MM.1S (cell line): Measurements from ENCODE around the gene POLR3B.

Experiments used
- DNase-seq: peaks from one replicate; pipeline ENCODE4 v3.0.0-alpha.2; 2015
- H2AFZ ChIP-seq: fragments of 300-600 bp; sonication (generic); 2 replicates; pipeline ENCODE4 v1.6.0; 2016; ENCODE audit warnings: antibody characterized with exemption, low read length
- H3F3A ChIP-seq: fragments of 300-600 bp; sonication (generic); 2 replicates; pipeline ENCODE4 v1.6.1; 2016; ENCODE audit warnings: mild to moderate bottlenecking, antibody characterized with exemption, low read length, moderate library complexity, mixed read lengths; ENCODE audit not compliant: insufficient read depth
- H3K27ac ChIP-seq: fragments of 300-600 bp; sonication (generic); 2 replicates; pipeline ENCODE4 v1.5.1; 2016; ENCODE audit warnings: mild to moderate bottlenecking, low read length
- H3K27me3 ChIP-seq: fragments of 300-600 bp; sonication (generic); replicated peaks from 2 replicates; pipeline ENCODE4 v1.6.0; 2016; ENCODE audit warnings: low read length; ENCODE audit not compliant: insufficient read depth
- H3K36me3 ChIP-seq: fragments of 300-600 bp; sonication (generic); replicated peaks from 2 replicates; pipeline ENCODE4 v1.6.1; 2016; ENCODE audit warnings: mild to moderate bottlenecking, low read length, mixed read lengths; ENCODE audit not compliant: insufficient read depth
- H3K4me1 ChIP-seq: fragments of 300-600 bp; sonication (generic); 2 replicates; pipeline ENCODE4 v1.6.1; 2016; ENCODE audit warnings: low read length, mixed read lengths
- H3K4me2 ChIP-seq: fragments of 300-600 bp; sonication (generic); 2 replicates; pipeline ENCODE4 v1.6.0; 2016; ENCODE audit warnings: low read depth, low read length
- H3K4me3 ChIP-seq: fragments of 300-600 bp; sonication (generic); 2 replicates; pipeline ENCODE4 v1.5.1; 2016; ENCODE audit warnings: low read length, mixed read lengths
- H3K79me2 ChIP-seq: fragments of 300-600 bp; sonication (generic); 2 replicates; pipeline ENCODE4 v1.6.1; 2016; ENCODE audit warnings: mixed run types, low read length, mixed read lengths
- H3K9ac ChIP-seq: fragments of 300-600 bp; sonication (generic); 2 replicates; pipeline ENCODE4 v1.6.1; 2016; ENCODE audit warnings: low read length, mixed read lengths
- H3K9me2 ChIP-seq: fragments of 300-600 bp; sonication (generic); replicated peaks from 2 replicates; pipeline ENCODE4 v1.6.1; 2016; ENCODE audit warnings: mild to moderate bottlenecking, low read length, mixed read lengths; ENCODE audit not compliant: insufficient read depth
- H3K9me3 ChIP-seq: fragments of 300-600 bp; sonication (generic); replicated peaks from 2 replicates; pipeline ENCODE4 v1.6.1; 2016; ENCODE audit warnings: mild to moderate bottlenecking, low read length, mixed read lengths; ENCODE audit not compliant: insufficient read depth
- H4K20me1 ChIP-seq: fragments of 300-600 bp; sonication (generic); 2 replicates; pipeline ENCODE4 v1.6.1; 2016; ENCODE audit warnings: mild to moderate bottlenecking, low read length, moderate library complexity, mixed read lengths; ENCODE audit not compliant: insufficient read depth
- EZH2 ChIP-seq: fragments of 300-600 bp; sonication (generic); optimal IDR thresholded peaks from 2 replicates; pipeline ENCODE3; 2017; ENCODE audit warnings: low read depth, mild to moderate bottlenecking, antibody characterized with exemption, low read length, mixed read lengths
- EZH2phosphoT487 ChIP-seq: fragments of 300-600 bp; sonication (generic); IDR thresholded peaks from 2 replicates; pipeline ENCODE4 v1.6.1; 2018; ENCODE audit warnings: antibody characterized with exemption, low read length
- TF ChIP-seq, protein P1 (sequence below): fragments of 300-600 bp; sonication (generic); IDR thresholded peaks from 2 replicates; pipeline ENCODE4 v1.5.1; 2016; ENCODE audit warnings: antibody characterized with exemption, low read length, mixed read lengths

The POLR3B gene

GRCh38 chr12:106434526-106434925 lies 77.0 kb downstream of the POLR3B start:
- Histone ChIP-seq H3K36me3 (no peaks in the 10 kb centered on the region; the same call in 1 of the 2 replicates), H3K4me2 (no peak overlapping the region), H3K27me3 (no peaks in the 10 kb centered on the region), H3K9ac (no peak overlapping the region), H3K27ac (no peak overlapping the region), H2AFZ (no peak overlapping the region), H4K20me1 (no peaks in the 10 kb centered on the region), H3K9me3 (no peaks in the 10 kb centered on the region), H3K4me1 (no peaks in the 10 kb centered on the region), H3K79me2 (no peaks in the 10 kb centered on the region), H3F3A (no peaks in the 10 kb centered on the region), H3K4me3 (no peak overlapping the region), H3K9me2 (no peaks in the 10 kb centered on the region)
- TF ChIP-seq EZH2phosphoT487 = no peak
- TF ChIP-seq EZH2 = no peak
- TF ChIP-seq, protein P1, sequence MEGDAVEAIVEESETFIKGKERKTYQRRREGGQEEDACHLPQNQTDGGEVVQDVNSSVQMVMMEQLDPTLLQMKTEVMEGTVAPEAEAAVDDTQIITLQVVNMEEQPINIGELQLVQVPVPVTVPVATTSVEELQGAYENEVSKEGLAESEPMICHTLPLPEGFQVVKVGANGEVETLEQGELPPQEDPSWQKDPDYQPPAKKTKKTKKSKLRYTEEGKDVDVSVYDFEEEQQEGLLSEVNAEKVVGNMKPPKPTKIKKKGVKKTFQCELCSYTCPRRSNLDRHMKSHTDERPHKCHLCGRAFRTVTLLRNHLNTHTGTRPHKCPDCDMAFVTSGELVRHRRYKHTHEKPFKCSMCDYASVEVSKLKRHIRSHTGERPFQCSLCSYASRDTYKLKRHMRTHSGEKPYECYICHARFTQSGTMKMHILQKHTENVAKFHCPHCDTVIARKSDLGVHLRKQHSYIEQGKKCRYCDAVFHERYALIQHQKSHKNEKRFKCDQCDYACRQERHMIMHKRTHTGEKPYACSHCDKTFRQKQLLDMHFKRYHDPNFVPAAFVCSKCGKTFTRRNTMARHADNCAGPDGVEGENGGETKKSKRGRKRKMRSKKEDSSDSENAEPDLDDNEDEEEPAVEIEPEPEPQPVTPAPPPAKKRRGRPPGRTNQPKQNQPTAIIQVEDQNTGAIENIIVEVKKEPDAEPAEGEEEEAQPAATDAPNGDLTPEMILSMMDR = no peak
- no peak for DNase-seq

DNA sequence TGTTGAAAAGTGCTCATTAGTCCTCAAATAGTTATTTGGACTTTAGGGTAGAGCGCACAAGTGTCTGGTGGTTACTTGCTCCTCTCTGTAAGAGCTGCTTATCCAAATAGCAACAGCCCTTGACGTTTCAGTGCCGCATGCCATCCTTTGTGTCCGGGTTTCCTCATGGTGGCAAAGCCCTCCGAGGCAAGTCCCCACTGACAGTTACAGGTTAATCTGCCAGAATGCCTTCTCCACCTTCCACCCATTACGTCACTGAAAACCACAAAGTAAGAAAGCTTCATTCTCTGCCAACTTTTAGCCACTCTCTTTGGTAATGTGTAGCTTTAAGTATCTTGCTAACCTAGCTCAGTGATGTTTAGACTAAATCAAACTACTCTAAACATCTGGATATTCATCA lies 78.6 kb downstream of the POLR3B start:
- Histone ChIP-seq H3K27me3 (no peaks in the 10 kb centered on the region), H2AFZ (no peak overlapping the region), H3F3A (no peaks in the 10 kb centered on the region), H3K36me3 (no peaks in the 10 kb centered on the region), H3K4me2 (no peak overlapping the region), H3K9me2 (no peaks in the 10 kb centered on the region), H3K27ac (no peak overlapping the region), H3K9ac (no peak overlapping the region), H3K9me3 (no peaks in the 10 kb centered on the region), H3K4me1 (no peaks in the 10 kb centered on the region), H3K4me3 (no peak overlapping the region), H4K20me1 (no peaks in the 10 kb centered on the region), H3K79me2 (no peaks in the 10 kb centered on the region)
- TF ChIP-seq EZH2 (no peak), EZH2phosphoT487 (no peak)
- TF ChIP-seq, protein P1 = no peak
- DNase-seq = no peak

GRCh38 chr12:106442575-106442974 lies 85.0 kb downstream of the POLR3B start:
- H3K4me1 ChIP-seq = peaks cover 9% of the 10 kb centered on the region

More at GRCh38 chr12:106442575-106442974, 85.0 kb downstream of the POLR3B start:
- H2AFZ ChIP-seq = no peak overlapping the region
- H3K36me3 ChIP-seq = no peaks in the 10 kb centered on the region; the same call in 1 of the 2 replicates
- TF ChIP-seq EZH2phosphoT487 (no peak), EZH2 (no peak)
- TF ChIP-seq, protein P1 = no peak
- no peaks in the 10 kb centered on the region for H4K20me1 ChIP-seq
- no peaks in the 10 kb centered on the region for H3K79me2 ChIP-seq
- H3K27me3 ChIP-seq = no peaks in the 10 kb centered on the region
- peak overlapping the region; percentile 21 for H3K4me2 ChIP-seq
- no peaks in the 10 kb centered on the region; the same call in 1 of the 2 replicates for H3F3A ChIP-seq
- H3K27ac ChIP-seq = no peak overlapping the region
- no peak for DNase-seq
- no peaks in the 10 kb centered on the region for H3K9me3 ChIP-seq
- no peak overlapping the region for H3K9ac ChIP-seq
- H3K9me2 ChIP-seq = no peaks in the 10 kb centered on the region
- H3K4me3 ChIP-seq = no peak overlapping the region
